PFSK-1 (cell line): ENCODE results near the gene APC2.

ENCODE experiments used
- REST ChIP-seq, 2 experiments: IDR thresholded peaks; 2 replicates each; pipeline versions ENCODE4 v1.6.1 to v1.8.0; 2011 to 2012; ENCODE audit warnings: low read depth in 2 of 2, low read length in 2 of 2, control low read depth in 1 of 2, inconsistent platforms in 1 of 2, mild to moderate bottlenecking in 1 of 2, moderate library complexity in 1 of 2; ENCODE audit not compliant: insufficient read depth in 1 of 2
- SIN3A ChIP-seq: IDR thresholded peaks from 2 replicates; pipeline ENCODE4 v1.6.1; 2012; ENCODE audit warnings: mild to moderate bottlenecking, low read length, moderate library complexity, borderline replicate concordance; ENCODE audit not compliant: insufficient read depth

- TF ChIP-seq REST (IDR thresholded peaks at IDR 0.05; ENCODE audit: insufficient read depth in 1 of 2, low read depth in 2 of 2, low read length in 2 of 2), result no peak
- no peak for TF ChIP-seq SIN3A
These were observed 5.6 kb downstream of the APC2 start for GRCh38 chr19:1455336-1456120.
